ENCODE measurements around the gene BEAN1.

Gene BEAN1

DNA sequence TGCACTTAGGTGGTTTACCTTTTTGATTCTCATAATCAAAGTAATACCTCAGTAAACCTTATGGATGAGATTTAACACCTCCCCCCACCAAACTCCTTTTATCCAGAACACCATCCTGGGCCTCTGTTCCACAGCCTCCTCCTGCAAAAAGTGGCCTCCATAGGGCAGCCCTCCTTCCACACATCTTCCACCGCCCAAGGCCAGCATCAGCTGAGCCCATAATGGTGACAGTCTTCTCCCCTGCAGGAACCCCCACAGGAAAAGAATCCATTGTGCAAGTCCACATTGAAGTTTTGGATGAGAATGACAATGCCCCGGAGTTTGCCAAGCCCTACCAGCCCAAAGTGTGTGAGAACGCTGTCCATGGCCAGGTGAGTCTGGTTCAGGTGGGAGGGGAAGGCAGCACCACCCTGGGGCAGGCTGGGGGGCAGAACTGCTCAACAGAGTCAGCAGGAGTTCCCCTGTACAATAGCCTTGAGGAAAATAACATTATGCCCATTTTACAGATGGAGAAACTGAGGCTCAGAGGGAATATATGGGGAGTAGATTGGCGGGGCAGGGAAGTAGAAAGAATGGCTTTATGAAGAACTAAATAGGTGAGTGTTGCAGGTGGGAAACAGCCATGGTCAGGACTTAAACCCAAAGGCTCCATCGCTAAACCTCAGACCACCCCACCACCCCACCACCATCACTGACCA lies 29.2 kb upstream of the BEAN1 start:
- TF ChIP-seq, protein P1, sequence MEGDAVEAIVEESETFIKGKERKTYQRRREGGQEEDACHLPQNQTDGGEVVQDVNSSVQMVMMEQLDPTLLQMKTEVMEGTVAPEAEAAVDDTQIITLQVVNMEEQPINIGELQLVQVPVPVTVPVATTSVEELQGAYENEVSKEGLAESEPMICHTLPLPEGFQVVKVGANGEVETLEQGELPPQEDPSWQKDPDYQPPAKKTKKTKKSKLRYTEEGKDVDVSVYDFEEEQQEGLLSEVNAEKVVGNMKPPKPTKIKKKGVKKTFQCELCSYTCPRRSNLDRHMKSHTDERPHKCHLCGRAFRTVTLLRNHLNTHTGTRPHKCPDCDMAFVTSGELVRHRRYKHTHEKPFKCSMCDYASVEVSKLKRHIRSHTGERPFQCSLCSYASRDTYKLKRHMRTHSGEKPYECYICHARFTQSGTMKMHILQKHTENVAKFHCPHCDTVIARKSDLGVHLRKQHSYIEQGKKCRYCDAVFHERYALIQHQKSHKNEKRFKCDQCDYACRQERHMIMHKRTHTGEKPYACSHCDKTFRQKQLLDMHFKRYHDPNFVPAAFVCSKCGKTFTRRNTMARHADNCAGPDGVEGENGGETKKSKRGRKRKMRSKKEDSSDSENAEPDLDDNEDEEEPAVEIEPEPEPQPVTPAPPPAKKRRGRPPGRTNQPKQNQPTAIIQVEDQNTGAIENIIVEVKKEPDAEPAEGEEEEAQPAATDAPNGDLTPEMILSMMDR (IDR thresholded peaks at IDR 0.05; ENCODE audit: low read depth, low read length), result no peak

GRCh38 chr16:66399031-66399430 lies 28.1 kb upstream of the BEAN1 start:
- TF ChIP-seq, protein P1 (IDR thresholded peaks at IDR 0.05; ENCODE audit: low read depth, low read length), result no peak
- no peak for DNase-seq (ENCODE audit: extremely low read depth, low read depth)

More for the DNA sequence above, 29.2 kb upstream of the BEAN1 start:
- no peak for DNase-seq (ENCODE audit: extremely low read depth, low read depth)

- DNase-seq (ENCODE audit: extremely low read depth, low read depth), result no peak
- TF ChIP-seq, protein P1 (IDR thresholded peaks at IDR 0.05; ENCODE audit: low read depth, low read length), result no peak
Measured at GRCh38 chr16:66399930-66400329, 27.2 kb upstream of the BEAN1 start.

DNA sequence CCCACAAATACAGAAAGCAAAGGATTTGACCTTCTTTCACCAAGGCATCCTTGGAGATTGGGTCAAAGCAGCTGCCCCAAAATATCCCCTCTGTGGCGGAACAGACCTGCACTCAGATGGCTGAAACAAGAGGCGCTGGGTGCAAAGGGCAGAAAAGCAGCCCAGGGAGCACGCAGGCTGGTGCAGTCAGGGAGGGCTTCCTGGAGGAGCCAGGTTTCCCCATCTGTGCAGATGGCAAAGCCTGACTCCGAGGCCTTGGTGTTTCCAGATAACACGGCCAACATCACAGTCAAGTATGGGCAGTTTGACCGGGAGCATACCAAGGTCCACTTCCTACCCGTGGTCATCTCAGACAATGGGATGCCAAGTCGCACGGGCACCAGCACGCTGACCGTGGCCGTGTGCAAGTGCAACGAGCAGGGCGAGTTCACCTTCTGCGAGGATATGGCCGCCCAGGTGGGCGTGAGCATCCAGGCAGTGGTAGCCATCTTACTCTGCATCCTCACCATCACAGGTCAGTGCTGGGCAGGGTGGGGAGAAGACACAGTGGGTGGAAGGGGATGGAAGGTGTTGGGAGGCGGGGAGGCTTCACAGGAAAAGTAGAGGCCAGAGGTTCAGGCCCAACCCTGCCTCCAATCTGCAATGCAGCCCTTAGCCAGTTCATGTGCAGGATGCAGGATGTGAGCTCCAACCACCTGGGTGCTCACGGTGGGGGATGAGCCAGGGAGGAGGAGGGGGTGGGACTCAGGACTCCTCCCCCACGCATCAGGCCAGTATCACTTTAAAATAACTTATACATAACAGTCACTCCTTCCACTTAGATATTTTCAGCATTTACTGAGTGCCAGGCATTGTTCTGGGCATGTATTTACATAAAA lies 26.4 kb upstream of the BEAN1 start:
- TF ChIP-seq, protein P1 (IDR thresholded peaks at IDR 0.05; ENCODE audit: low read depth, low read length), result no peak
- DNase-seq (ENCODE audit: extremely low read depth, low read depth), result no peak

DNA sequence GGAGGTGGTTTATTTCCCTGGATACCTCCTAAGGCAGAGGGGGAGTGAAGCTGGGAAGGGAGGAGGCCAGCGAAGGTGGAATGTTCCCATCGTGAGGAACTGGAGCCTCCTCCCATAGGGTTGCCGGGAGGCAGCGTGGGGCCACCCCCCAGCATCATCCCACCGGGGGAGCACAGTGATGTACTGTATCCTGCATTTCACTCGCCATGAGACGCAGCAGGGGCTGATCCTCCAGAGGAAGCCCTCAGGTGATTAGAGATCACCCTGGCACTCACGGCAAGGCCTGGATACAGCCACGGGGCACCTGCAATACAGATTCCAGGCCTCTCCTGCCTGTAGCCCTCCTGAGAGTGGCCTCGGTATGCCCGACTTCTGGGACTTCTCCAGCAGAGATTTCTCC lies 25.5 kb upstream of the BEAN1 start:
- no peak for DNase-seq (ENCODE audit: extremely low read depth, low read depth)
- TF ChIP-seq, protein P1 (IDR thresholded peaks at IDR 0.05; ENCODE audit: low read depth, low read length), result no peak

- TF ChIP-seq, protein P1 (IDR thresholded peaks at IDR 0.05; ENCODE audit: low read depth, low read length), result no peak
- DNase-seq (ENCODE audit: extremely low read depth, low read depth), result no peak
Measured at GRCh38 chr16:66402166-66402565, 24.9 kb upstream of the BEAN1 start.
